Neuronal stem cell (in vitro differentiated cells): Measurements from ENCODE around the gene ARMC10.

Experiments
- DNase-seq: peaks from one replicate; pipeline ENCODE4 v3.0.0-alpha.2; 2013; ENCODE audit warnings: low spot score
- H2AFZ ChIP-seq: one replicate; pipeline ENCODE4 v1.6.1; 2013; ENCODE audit warnings: mild to moderate bottlenecking, low read length, inconsistent platforms
- H2AK5ac ChIP-seq: 2 replicates; pipeline ENCODE4 v1.6.1; 2013; ENCODE audit warnings: low read depth, mild to moderate bottlenecking, inconsistent platforms, low read length, moderate library complexity, mixed read lengths
- H2BK120ac ChIP-seq: 2 replicates; pipeline ENCODE4 v1.6.1; 2013; ENCODE audit warnings: low read depth, mild to moderate bottlenecking, inconsistent platforms, low read length, moderate library complexity, mixed read lengths
- H2BK12ac ChIP-seq: one replicate; pipeline ENCODE4 v1.6.1; 2013; ENCODE audit warnings: low read length, inconsistent platforms
- H2BK15ac ChIP-seq: 2 replicates; pipeline ENCODE4 v1.6.1; 2013; ENCODE audit warnings: mild to moderate bottlenecking, low read length, inconsistent platforms, mixed read lengths
- H2BK5ac ChIP-seq: one replicate; pipeline ENCODE4 v1.6.1; 2013; ENCODE audit warnings: inconsistent platforms, mild to moderate bottlenecking, low read length, moderate library complexity
- H3K14ac ChIP-seq: one replicate; pipeline ENCODE4 v1.6.1; 2013; ENCODE audit warnings: low read length, inconsistent platforms
- H3K18ac ChIP-seq: 2 replicates; pipeline ENCODE4 v1.6.1; 2013; ENCODE audit warnings: low read length, inconsistent platforms
- H3K23ac ChIP-seq: 2 replicates; pipeline ENCODE4 v1.6.1; 2013; ENCODE audit warnings: low read depth, mild to moderate bottlenecking, mixed read lengths, low read length, inconsistent platforms; ENCODE audit not compliant: poor library complexity
- H3K27ac ChIP-seq: replicated peaks from 3 replicates; pipeline ENCODE4 v1.5.1; 2013; ENCODE audit warnings: low read length, inconsistent platforms
- H3K27me3 ChIP-seq, 3 experiments: 2 replicates each; pipeline ENCODE4 v1.6.1; 2013; ENCODE audit warnings: low read length in 3 of 3, mild to moderate bottlenecking in 2 of 3, inconsistent platforms in 1 of 3, low read depth in 1 of 3, mixed read lengths in 1 of 3, moderate library complexity in 1 of 3; ENCODE audit not compliant: control insufficient read depth in 3 of 3, insufficient read depth in 3 of 3
- H3K36me3 ChIP-seq, 2 donors: replicated peaks in 1 of 2; 2 replicates each; pipeline ENCODE4 v1.6.1; 2013; ENCODE audit warnings: low read length in 2 of 2; ENCODE audit not compliant: control insufficient read depth in 2 of 2, insufficient read depth in 2 of 2
- H3K4ac ChIP-seq: 2 replicates; pipeline ENCODE4 v1.6.1; 2013; ENCODE audit warnings: inconsistent platforms, mild to moderate bottlenecking, low read length, moderate library complexity
- H3K4me1 ChIP-seq, 2 donors: 1 replicate in 1 of 2; 2 replicates in 1 of 2; pipeline ENCODE4 v1.6.1; 2013; ENCODE audit warnings: low read length in 2 of 2, low read depth in 1 of 2; ENCODE audit not compliant: control insufficient read depth in 2 of 2, insufficient read depth in 1 of 2
- H3K4me2 ChIP-seq: one replicate; pipeline ENCODE4 v1.6.1; 2013; ENCODE audit warnings: mild to moderate bottlenecking, low read length, inconsistent platforms; ENCODE audit not compliant: insufficient read depth, poor library complexity, severe bottlenecking
- H3K4me3 ChIP-seq, 2 donors: 2 replicates each; pipeline ENCODE4 v1.5.1; 2013; ENCODE audit warnings: low read length in 2 of 2, mild to moderate bottlenecking in 2 of 2, inconsistent platforms in 1 of 2, moderate library complexity in 1 of 2
- H3K79me1 ChIP-seq: one replicate; pipeline ENCODE4 v1.6.1; 2013; ENCODE audit warnings: low read depth, mild to moderate bottlenecking, inconsistent platforms, low read length, moderate library complexity
- H3K9ac ChIP-seq: one replicate; pipeline ENCODE4 v1.6.1; 2013; ENCODE audit warnings: mild to moderate bottlenecking, low read depth, low read length, inconsistent platforms; ENCODE audit not compliant: poor library complexity
- H3K9me3 ChIP-seq, 2 donors: replicated peaks in 1 of 2; 2 replicates each; pipeline versions ENCODE3 to v1.6.1; 2013; ENCODE audit warnings: low read length in 2 of 2, mild to moderate bottlenecking in 2 of 2, inconsistent platforms in 1 of 2, low read depth in 1 of 2, mixed read lengths in 1 of 2, moderate library complexity in 1 of 2; ENCODE audit not compliant: control insufficient read depth in 2 of 2, insufficient read depth in 1 of 2
- H4K8ac ChIP-seq: one replicate; pipeline ENCODE4 v1.6.1; 2013; ENCODE audit warnings: low read depth, mild to moderate bottlenecking, inconsistent platforms, low read length, moderate library complexity
- H4K91ac ChIP-seq: one replicate; pipeline ENCODE4 v1.6.1; 2013; ENCODE audit warnings: low read length, low read depth, mild to moderate bottlenecking, inconsistent platforms; ENCODE audit not compliant: poor library complexity
- WGBS, 2 donors: extraction: QIAGEN DNeasy Blood & Tissue Kit; methylation state at CpG; one replicate each; pipeline ENCODE4 v1.1.7; 2013; ENCODE audit warnings: missing lambda C conversion rate in 2 of 2, mixed read lengths in 1 of 2; ENCODE audit not compliant: insufficient read length in 2 of 2, insufficient replicate concordance in 1 of 2; ENCODE audit errors: extremely low coverage in 2 of 2; 5-methylcytosine and 5-hydroxymethylcytosine counted together

ARMC10 gene

DNA sequence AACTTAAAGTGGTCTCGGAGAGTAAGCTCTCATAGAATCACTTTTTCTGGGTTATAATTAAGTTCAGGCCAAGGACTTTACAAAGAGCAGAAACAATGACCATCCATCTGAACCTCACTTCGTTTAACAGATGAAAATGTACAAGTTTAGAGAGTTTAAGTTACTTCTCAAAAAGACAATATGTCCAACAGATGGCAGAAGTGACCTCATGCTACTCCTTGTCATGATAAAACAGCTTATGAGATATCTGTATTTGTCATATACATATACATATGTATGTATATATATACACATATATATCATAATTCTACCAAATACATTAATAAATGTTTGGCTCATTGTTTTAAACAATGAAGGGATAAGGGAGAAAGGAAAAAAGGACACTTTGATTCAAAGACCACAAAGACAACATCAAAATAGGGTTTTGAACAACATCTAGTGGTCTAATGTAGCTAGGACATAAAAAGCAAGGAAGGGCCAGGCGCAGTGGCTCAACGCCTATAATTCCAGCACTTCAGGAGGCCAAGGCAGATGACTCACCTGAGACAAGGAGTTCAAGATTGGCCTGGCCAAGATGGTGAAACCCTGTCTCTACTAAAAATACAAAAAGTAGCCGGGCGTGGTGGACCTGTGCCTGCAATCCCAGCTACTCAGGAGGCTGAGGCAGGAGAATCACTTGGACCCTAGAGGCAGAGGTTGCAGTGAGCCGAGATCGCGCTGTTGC, 56.1 kb downstream of the ARMC10 start:
- Histone ChIP-seq H3K9ac (no peak overlapping the region), H3K36me3 (peaks cover 3 to 24% of the 10 kb centered on the region in 2 donors), H2AFZ (no peak overlapping the region), H3K18ac (no peak overlapping the region), H2BK120ac (no peak overlapping the region), H2AK5ac (no peak overlapping the region), H3K27ac (no peak overlapping the region), H3K9me3 (no peaks in the 10 kb centered on the region), H3K79me1 (no peaks in the 10 kb centered on the region), H4K91ac (no peak overlapping the region), H2BK12ac (no peak overlapping the region), H3K4me2 (no peak overlapping the region), H3K4me3 (no peak overlapping the region), H3K14ac (no peak overlapping the region), H3K23ac (no peak overlapping the region), H2BK5ac (no peak overlapping the region), H4K8ac (no peak overlapping the region), H2BK15ac (no peak overlapping the region), H3K4ac (no peak overlapping the region), H3K4me1 (peaks cover 0 to 7% of the 10 kb centered on the region in 2 donors), H3K27me3 (no peaks in the 10 kb centered on the region)
- DNase-seq = no peak
- no CpG with 5 or more reads among the region's 9 CpGs for WGBS, 2 donors

DNA sequence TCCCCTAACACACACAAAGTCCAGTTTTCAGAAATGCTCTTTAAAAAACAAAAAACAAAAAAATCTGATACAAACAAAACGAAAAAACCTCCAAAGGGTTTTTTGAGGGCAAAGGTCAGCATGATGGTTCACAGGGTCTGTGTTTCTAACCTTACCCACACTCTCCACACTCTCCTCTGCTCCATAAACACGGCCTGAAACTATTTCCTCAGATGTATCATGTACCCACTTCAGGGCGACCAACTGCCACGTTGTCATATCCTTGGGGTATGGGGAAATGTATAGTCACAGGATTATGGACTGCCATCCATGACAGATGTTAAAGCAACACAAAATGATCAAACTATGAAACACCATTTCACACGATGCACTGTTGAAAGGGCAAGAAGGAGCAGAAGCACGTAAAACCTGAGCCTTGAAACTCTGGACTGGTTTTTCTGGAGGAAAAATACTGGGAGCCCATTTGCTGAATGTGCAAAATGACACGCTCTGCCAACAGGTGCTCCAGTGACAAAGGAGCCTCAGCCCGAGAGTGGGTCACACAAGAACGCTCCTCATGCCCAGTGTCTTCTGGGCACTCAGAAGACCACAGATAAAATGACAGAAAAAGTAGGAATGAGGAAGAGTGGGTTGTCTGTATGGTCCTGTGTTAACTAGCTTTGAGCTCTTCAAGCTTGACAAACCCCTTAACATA, 58.2 kb downstream of the ARMC10 start:
- no peak overlapping the region for H3K4me3 ChIP-seq
- no peak overlapping the region for H4K8ac ChIP-seq
- no peak overlapping the region for H3K14ac ChIP-seq
- H2BK12ac ChIP-seq = no peak overlapping the region
- H2AK5ac ChIP-seq = no peak overlapping the region
- no peak overlapping the region for H3K9ac ChIP-seq
- H3K18ac ChIP-seq = no peak overlapping the region
- no peak overlapping the region for H4K91ac ChIP-seq
- no peak overlapping the region for H3K4me2 ChIP-seq
- peaks cover under 1 to 6% of the 10 kb centered on the region in 2 donors for H3K36me3 ChIP-seq
- WGBS, 2 donors = no CpG with 5 or more reads among the region's 9 CpGs
- no peaks in the 10 kb centered on the region for H3K9me3 ChIP-seq
- DNase-seq = no peak
- H2BK5ac ChIP-seq = no peak overlapping the region
- no peak overlapping the region for H3K23ac ChIP-seq
- no peak overlapping the region for H2BK120ac ChIP-seq
- no peaks in the 10 kb centered on the region for H3K79me1 ChIP-seq
- no peak overlapping the region for H2BK15ac ChIP-seq
- no peak overlapping the region for H2AFZ ChIP-seq
- H3K4me1 ChIP-seq = peaks cover 0 to 7% of the 10 kb centered on the region in 2 donors
- no peak overlapping the region for H3K4ac ChIP-seq
- H3K27me3 ChIP-seq = no peaks in the 10 kb centered on the region
- no peak overlapping the region for H3K27ac ChIP-seq

DNA sequence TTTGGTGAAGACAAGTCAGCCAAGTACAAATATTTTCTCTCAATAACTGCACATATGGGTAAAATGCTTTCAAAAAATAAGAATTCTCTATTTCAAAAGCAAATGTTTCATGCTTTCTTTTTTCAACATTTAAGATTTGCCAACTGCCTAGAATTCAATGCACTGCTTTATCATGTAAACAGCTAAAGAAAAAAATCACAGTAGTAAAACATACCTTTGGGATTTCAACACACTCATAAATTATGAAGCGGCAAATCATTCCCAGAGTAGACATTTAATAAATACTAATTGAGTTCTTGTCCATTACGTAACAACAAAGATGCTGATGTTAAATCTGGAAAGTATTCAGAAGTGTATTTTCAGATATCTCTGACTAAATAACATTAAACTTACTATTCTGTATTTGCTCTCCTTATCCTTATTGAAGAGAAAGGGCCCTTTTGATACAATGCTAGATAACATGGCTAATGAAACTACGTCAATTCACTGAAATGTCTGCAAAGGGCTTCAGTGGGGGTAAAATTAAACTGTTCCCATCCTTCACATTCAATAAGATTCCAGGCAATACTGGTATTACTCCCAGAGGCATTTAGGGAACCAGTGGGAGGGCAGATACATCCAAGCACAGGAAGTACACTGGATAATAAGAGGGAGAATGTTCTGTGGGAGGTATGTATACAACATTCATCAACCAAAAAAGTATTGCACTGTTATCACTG, 60.1 kb downstream of the ARMC10 start:
- H3K4me3 ChIP-seq = no peak overlapping the region

DNA sequence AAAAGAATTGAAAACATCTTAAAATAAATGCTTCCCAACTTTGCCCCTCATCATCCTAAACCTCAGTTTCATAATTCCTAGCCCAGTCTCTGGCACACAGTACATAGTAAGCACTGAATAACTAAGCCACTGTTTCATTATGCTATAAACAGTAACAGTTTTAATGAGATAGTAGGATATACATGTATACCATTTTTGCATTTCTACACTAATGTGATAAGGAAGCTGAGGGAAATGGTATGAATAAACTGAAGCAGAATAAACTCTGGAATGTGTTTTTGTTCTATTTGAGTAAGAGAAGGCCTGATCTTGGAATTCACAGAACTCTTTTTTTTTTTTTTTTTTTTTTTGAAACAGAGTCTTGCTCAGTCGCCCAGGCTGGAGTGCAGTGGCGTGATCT, 65.1 kb downstream of the ARMC10 start:
- Histone ChIP-seq H3K4me3 (no peak overlapping the region), H4K8ac (no peak overlapping the region), H3K4me2 (no peak overlapping the region), H2AFZ (no peak overlapping the region), H3K14ac (no peak overlapping the region), H3K23ac (no peak overlapping the region), H3K18ac (no peak overlapping the region), H2BK12ac (no peak overlapping the region), H3K9me3 (no peaks in the 10 kb centered on the region), H2BK15ac (no peak overlapping the region), H4K91ac (no peak overlapping the region), H3K4ac (no peak overlapping the region), H3K4me1 (peaks cover 0 to 4% of the 10 kb centered on the region in 2 donors), H2BK5ac (no peak overlapping the region), H3K36me3 (peaks cover 0 to 10% of the 10 kb centered on the region in 2 donors), H3K9ac (no peak overlapping the region), H2BK120ac (no peak overlapping the region), H3K27ac (no peak overlapping the region), H3K79me1 (no peaks in the 10 kb centered on the region), H3K27me3 (no peaks in the 10 kb centered on the region), H2AK5ac (no peak overlapping the region)
- WGBS, 2 donors = no CpG with 5 or more reads among the region's 2 CpGs
- no peak for DNase-seq

More for the DNA sequence above, 60.1 kb downstream of the ARMC10 start:
- Histone ChIP-seq H3K23ac (no peak overlapping the region), H3K9me3 (no peaks in the 10 kb centered on the region), H2BK5ac (no peak overlapping the region), H4K8ac (no peak overlapping the region), H3K4me2 (no peak overlapping the region), H2BK120ac (no peak overlapping the region), H2AFZ (no peak overlapping the region), H2BK12ac (no peak overlapping the region), H3K4me1 (peaks cover 0 to 7% of the 10 kb centered on the region in 2 donors), H2BK15ac (no peak overlapping the region), H4K91ac (no peak overlapping the region), H2AK5ac (no peak overlapping the region), H3K18ac (no peak overlapping the region), H3K27me3 (no peaks in the 10 kb centered on the region), H3K14ac (no peak overlapping the region), H3K27ac (no peak overlapping the region), H3K36me3 (no peaks in the 10 kb centered on the region), H3K9ac (no peak overlapping the region), H3K4ac (no peak overlapping the region), H3K79me1 (no peaks in the 10 kb centered on the region)
- DNase-seq = no peak
- WGBS, 2 donors = no CpG with 5 or more reads among the region's 3 CpGs
